Tibial artery (tissue), 4 donors: Measurements from ENCODE around the gene PCBP3.
"Not testable (repeated sequence)": the region's sequence is repeated elsewhere in the genome, so short reads cannot be mapped to it uniquely, and the experiment has no call there.

Experiments
- DNase-seq, 2 donors: peaks; one replicate each; pipeline ENCODE4 v3.0.0-alpha.2; 2019
- H3K27ac ChIP-seq, 2 donors: fragments of 200-600 bp; sonication (generic) in 1 of 2; 1 replicate in 1 of 2; 2 replicates in 1 of 2; pipeline ENCODE4 v1.5.1; 2018 to 2019; ENCODE audit warnings: mild to moderate bottlenecking in 1 of 2
- H3K27me3 ChIP-seq, 2 donors: fragments of 200-600 bp; sonication (generic) in 1 of 2; one replicate each; pipeline versions ENCODE4 v1.5.1 to v1.6.0; 2016 to 2019
- H3K36me3 ChIP-seq, 3 donors: fragments of 200-600 bp; sonication (generic) in 2 of 3; one replicate each; pipeline ENCODE4 v1.5.1; 2016 to 2019; ENCODE audit warnings: mild to moderate bottlenecking in 2 of 3
- H3K4me1 ChIP-seq, 4 donors: fragments of 200-600 bp; sonication (generic) in 2 of 4; 1 replicate in 3 of 4; 2 replicates in 1 of 4; pipeline ENCODE4 v1.5.1; 2016 to 2019
- H3K4me3 ChIP-seq, 2 donors: fragments of 200-600 bp; sonication (generic) in 1 of 2; 1 replicate in 1 of 2; 2 replicates in 1 of 2; pipeline ENCODE4 v1.5.1; 2018 to 2019; ENCODE audit warnings: mild to moderate bottlenecking in 2 of 2
- H3K9me3 ChIP-seq, 3 donors: fragments of 200-600 bp; sonication (generic) in 1 of 3; one replicate each; pipeline ENCODE4 v1.5.1; 2016 to 2019
- intact Hi-C: fragments of 100-400 bp; cut with DNase I; formaldehyde crosslinking; loops from one replicate; pipeline ENCODE4 v1.15.0; 2023; ENCODE audit warnings: low total_unique reads
- TF ChIP-seq, protein P1 (sequence below), 2 experiments: fragments of 200-600 bp in 1 of 2; fragments of 450-650 bp in 1 of 2; IDR thresholded peaks; one replicate each; pipeline ENCODE4 v1.5.1; 2017 to 2019; ENCODE audit warnings: antibody characterized with exemption in 2 of 2, mild to moderate bottlenecking in 1 of 2, moderate library complexity in 1 of 2

Gene PCBP3

DNA sequence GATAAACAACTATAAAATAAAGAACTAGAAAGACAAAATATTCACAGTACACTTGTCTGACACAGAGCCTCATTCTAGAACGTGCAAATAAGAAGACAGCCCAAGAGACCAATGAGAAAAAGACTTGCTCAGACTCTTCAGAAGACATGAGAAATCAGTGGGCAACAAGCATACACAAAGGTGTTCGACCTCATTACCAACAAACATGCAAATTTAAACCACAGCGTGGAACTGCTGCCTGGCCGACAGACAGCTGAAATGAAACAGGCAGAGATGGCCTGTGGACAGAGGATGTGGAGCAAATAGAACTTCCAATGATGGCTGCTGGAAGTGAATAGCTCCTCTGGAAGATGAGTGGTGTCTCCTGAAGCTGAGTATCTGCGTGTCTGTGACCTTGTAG is 315.7 kb downstream of the PCBP3 start:
- Histone ChIP-seq H3K4me3 (no peak overlapping the region), H3K9me3 (no peaks in the 10 kb centered on the region), H3K27ac (peak overlapping the region; percentile 82 to 89), H3K27me3 (no peaks in the 10 kb centered on the region), H3K4me1 (peaks cover 0 to 63% (median 34%) of the 10 kb centered on the region in 4 donors), H3K36me3 (no peaks in the 10 kb centered on the region)
- intact Hi-C loops, result no loop called here
- TF ChIP-seq, protein P1, sequence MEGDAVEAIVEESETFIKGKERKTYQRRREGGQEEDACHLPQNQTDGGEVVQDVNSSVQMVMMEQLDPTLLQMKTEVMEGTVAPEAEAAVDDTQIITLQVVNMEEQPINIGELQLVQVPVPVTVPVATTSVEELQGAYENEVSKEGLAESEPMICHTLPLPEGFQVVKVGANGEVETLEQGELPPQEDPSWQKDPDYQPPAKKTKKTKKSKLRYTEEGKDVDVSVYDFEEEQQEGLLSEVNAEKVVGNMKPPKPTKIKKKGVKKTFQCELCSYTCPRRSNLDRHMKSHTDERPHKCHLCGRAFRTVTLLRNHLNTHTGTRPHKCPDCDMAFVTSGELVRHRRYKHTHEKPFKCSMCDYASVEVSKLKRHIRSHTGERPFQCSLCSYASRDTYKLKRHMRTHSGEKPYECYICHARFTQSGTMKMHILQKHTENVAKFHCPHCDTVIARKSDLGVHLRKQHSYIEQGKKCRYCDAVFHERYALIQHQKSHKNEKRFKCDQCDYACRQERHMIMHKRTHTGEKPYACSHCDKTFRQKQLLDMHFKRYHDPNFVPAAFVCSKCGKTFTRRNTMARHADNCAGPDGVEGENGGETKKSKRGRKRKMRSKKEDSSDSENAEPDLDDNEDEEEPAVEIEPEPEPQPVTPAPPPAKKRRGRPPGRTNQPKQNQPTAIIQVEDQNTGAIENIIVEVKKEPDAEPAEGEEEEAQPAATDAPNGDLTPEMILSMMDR (IDR thresholded peaks at IDR 0.05), result no peak
- no peak for DNase-seq

DNA sequence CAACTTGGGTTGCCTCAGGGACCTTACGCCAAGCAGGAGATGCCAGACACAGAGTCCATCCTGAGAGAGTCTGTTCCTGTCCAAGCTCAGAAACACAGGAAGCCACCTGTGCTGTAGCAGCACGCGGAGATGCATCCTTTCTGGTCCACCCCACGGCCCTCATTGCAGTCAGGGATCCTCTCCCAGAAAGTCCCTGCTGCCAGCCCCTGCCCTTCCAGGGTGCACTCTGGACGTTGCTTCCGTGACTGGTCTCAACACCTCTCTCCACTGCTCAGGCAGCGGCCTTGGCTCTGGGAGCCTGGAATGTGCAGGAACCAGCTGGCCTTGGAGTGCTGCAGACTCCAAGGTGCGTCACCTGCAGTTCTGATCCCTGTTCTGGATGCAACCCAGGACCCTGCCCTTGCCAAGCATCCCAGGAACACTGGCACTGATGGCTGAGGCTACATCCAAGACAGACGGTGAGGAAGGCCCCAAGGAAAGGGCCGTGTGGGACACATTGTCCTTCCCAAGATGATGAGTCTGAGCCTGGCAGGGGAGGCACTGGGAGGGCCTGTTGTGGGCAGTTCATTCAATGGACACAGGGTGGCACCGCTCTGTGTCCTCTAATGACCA is 316.4 kb downstream of the PCBP3 start:
- DNase-seq, result no peak
- H3K4me1 ChIP-seq, result peaks cover 0 to 56% (median 30%) of the 10 kb centered on the region in 4 donors
- peak overlapping the region; percentile 82 to 89 for H3K27ac ChIP-seq
- intact Hi-C loops, result no loop called here
- H3K9me3 ChIP-seq, result no peaks in the 10 kb centered on the region
- H3K4me3 ChIP-seq, result no peak overlapping the region
- no peaks in the 10 kb centered on the region for H3K36me3 ChIP-seq
- TF ChIP-seq, protein P1 (IDR thresholded peaks at IDR 0.05), result no peak
- H3K27me3 ChIP-seq, result no peaks in the 10 kb centered on the region

DNA sequence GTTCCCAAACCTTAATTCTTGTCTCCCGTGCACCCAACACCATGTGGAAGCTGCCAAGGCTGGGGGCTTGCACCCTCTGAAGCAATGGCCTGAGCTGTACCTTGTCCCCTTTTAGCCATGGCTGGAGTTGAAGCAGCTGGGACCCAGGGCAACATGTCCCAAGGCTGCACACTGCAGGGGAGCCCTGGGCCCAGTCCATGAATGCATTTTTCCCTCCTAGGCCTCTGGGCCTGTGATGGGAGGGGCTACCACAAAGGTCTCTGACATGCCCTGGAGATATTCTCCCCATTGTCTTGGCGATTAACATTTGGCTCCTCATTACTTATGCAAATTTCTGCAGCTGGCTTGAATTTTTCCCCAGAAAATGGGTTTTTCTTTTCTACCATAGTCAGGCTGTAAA is 317.9 kb downstream of the PCBP3 start:
- H3K9me3 ChIP-seq, H3K4me3 ChIP-seq, intact Hi-C loops, H3K27me3 ChIP-seq, DNase-seq, H3K36me3 ChIP-seq: not testable (repeated sequence)
- H3K4me1 ChIP-seq, result peaks cover 0 to 47% (median 30%) of the 10 kb centered on the region in 4 donors
- peak overlapping the region; percentile 16 to 27 for H3K27ac ChIP-seq

DNA sequence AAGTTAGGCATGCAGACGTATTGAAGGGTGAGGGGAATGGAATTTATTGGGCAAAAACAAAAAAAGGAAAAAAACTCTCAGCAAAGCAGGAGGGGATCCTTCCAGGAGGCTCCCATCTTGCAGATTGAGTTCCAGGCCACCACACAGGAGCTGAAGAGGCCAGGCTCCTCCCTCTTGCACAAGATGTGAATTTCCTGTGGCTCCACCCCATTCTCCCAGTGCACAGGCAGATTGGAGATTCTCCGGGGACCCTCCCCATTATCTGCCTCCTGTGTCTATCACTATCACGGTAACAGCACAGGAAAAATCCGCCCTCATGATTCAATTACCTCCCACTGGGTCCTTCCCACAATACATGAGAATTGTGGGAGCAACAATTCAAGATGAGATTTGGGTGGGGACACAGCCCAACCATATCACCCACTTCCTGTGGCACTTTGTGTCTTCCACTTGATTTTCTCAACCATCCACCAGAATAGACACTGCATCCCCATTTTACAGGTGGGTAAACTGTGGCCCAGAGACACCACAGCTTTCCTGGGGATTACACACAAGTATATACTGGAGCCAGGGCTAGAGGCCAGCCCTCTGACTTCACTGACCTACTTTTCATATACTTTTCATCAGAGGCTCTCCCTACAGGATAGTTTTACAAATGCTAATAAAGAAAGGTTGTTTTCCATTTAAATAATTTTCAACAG is 319.2 kb downstream of the PCBP3 start:
- intact Hi-C loops, result no loop called here
- DNase-seq, result no peak

DNA sequence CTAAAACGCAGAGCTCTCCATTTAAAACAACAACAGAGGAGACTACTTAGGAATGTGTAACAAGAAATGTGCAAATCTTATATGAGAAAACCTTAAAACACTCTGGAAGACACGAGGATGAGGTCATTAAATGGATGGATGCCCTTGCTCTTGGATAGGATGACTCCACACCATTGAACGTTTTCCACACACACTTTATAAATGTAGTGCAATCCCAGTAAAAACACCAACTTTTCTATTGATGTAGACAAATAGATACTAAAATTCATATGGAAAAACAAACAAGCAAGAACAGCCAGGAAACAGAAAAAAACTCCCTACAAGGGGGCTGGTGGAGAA is 319.7 kb downstream of the PCBP3 start:
- no peaks in the 10 kb centered on the region for H3K27me3 ChIP-seq
- intact Hi-C loops, result no loop called here
- H3K4me1 ChIP-seq, result peaks cover 0 to 30% (median 19%) of the 10 kb centered on the region in 4 donors
- no peak overlapping the region for H3K4me3 ChIP-seq
- H3K9me3 ChIP-seq, result no peaks in the 10 kb centered on the region
- TF ChIP-seq, protein P1 (IDR thresholded peaks at IDR 0.05), result no peak
- no peak overlapping the region for H3K27ac ChIP-seq
- no peaks in the 10 kb centered on the region for H3K36me3 ChIP-seq
- DNase-seq, result no peak

More for the DNA sequence above, 319.2 kb downstream of the PCBP3 start:
- Histone ChIP-seq H3K27ac (peak overlapping the region in 1 of 2 donors; percentile 27), H3K4me1 (peaks cover 0 to 34% (median 23%) of the 10 kb centered on the region in 4 donors), H3K9me3 (no peaks in the 10 kb centered on the region), H3K4me3 (no peak overlapping the region), H3K36me3 (no peaks in the 10 kb centered on the region), H3K27me3 (no peaks in the 10 kb centered on the region)
- TF ChIP-seq, protein P1 (IDR thresholded peaks at IDR 0.05), result no peak

DNA sequence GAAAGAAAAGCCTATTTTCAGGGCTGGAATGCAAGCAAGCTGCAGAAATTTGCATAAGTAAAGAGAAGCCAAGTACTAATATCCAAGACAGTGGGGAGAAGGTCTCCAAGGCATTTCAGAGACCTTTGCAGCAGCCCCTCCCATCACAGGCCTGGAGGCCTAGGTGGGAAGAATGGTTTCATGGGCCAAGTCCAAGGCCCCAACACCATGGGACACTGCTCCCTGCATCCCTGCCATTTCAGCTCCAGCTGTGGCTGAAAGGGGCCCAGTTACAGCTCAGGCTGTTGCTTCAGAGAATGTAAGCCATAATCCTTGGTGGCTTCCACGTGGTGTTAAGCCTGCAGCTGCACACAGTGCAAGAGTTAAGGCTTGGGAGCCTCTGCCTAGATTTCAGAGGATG is 321.1 kb downstream of the PCBP3 start:
- Histone ChIP-seq H3K36me3 (no peaks in the 10 kb centered on the region), H3K4me3 (no peak overlapping the region), H3K27me3 (no peaks in the 10 kb centered on the region), H3K4me1 (peaks cover 0 to 16% (median 7%) of the 10 kb centered on the region in 4 donors), H3K27ac (no peak overlapping the region), H3K9me3 (no peaks in the 10 kb centered on the region)
- intact Hi-C loops, result no loop called here
- DNase-seq, result no peak
- TF ChIP-seq, protein P1 (IDR thresholded peaks at IDR 0.05), result no peak
